NCI-H1092 (cell line): ENCODE data around the gene TIPIN.
"Not testable (repeated sequence)": the region's sequence is repeated elsewhere in the genome, so short reads cannot be mapped to it uniquely, and the experiment has no call there.

Experiments
- DNase-seq: peaks from one replicate; lab custom pipeline; 2025; lab: John Stamatoyannopoulos, UW

The TIPIN gene

GRCh38 chr15:66356359-66357236 is at the start of gene TIPIN:
Gene TIPIN (minus strand): TSS chr15:66356685. CDS start chr15:66352947, 3,738 bp downstream.
- peak; percentile 89 for DNase-seq

GRCh38 chr15:66405615-66406014 is 49.1 kb upstream of the TIPIN start:
- DNase-seq = no peak

GRCh38 chr15:66405007-66405406 is 48.5 kb upstream of the TIPIN start:
- DNase-seq = no peak

- DNase-seq = no peak
These were observed 48.0 kb upstream of the TIPIN start for GRCh38 chr15:66404532-66404931.

GRCh38 chr15:66404122-66404521 is 47.6 kb upstream of the TIPIN start:
- no peak for DNase-seq

- DNase-seq = no peak
These were observed 46.8 kb upstream of the TIPIN start for GRCh38 chr15:66403323-66403722.

- no peak for DNase-seq
These were observed 46.3 kb upstream of the TIPIN start for GRCh38 chr15:66402761-66403284.

GRCh38 chr15:66401130-66402021 is 44.9 kb upstream of the TIPIN start:
- no peak for DNase-seq

- DNase-seq = no peak
These were observed 43.9 kb upstream of the TIPIN start for GRCh38 chr15:66400351-66400774.

GRCh38 chr15:66399276-66399675 is 42.8 kb upstream of the TIPIN start:
- DNase-seq = no peak

GRCh38 chr15:66394915-66395314 is 38.4 kb upstream of the TIPIN start:
- no peak for DNase-seq

- DNase-seq = no peak
These were observed 38.0 kb upstream of the TIPIN start for GRCh38 chr15:66394472-66394871.

- DNase-seq = not testable (repeated sequence)
These were observed 36.6 kb upstream of the TIPIN start for GRCh38 chr15:66393037-66393436.

GRCh38 chr15:66390678-66391077 is 34.2 kb upstream of the TIPIN start:
- DNase-seq = no peak

- no peak for DNase-seq
These were observed 33.4 kb upstream of the TIPIN start for GRCh38 chr15:66389859-66390381.

- no peak for DNase-seq
These were observed 32.8 kb upstream of the TIPIN start for GRCh38 chr15:66389098-66389858.

- no peak for DNase-seq
These were observed 32.1 kb upstream of the TIPIN start for GRCh38 chr15:66388576-66388975.

- DNase-seq = no peak
These were observed 31.5 kb upstream of the TIPIN start for GRCh38 chr15:66388043-66388363.

- DNase-seq = no peak
These were observed 30.9 kb upstream of the TIPIN start for GRCh38 chr15:66387163-66388042.
